DMS 273 (cell line): Measurements from ENCODE around the gene MAPKAPK5.
"Not testable (repeated sequence)": the region's sequence is repeated elsewhere in the genome, so short reads cannot be mapped to it uniquely, and the experiment has no call there.

Source experiments
- DNase-seq: peaks from one replicate; lab custom pipeline; 2025; ENCODE audit not compliant: unreplicated experiment; lab: John Stamatoyannopoulos, UW

MAPKAPK5 gene

DNA sequence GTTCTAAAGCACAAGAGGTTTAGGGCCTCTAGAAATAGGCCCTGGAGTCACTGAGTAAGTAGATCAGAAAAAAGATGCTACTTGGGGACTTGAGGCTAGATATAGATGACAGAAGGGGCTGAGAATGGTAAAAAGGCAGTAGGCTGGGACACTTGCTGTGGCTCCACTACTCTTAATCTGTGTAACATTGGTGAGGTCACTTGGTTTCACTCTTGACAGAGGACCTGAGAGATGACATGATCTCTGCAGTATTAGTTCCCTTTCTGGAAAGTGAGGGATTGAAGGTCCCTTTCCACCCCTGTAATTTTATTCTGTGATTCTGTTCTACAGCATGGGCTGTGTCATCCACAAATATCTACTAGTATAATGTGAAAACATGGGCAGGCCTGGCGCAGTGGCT is 39.7 kb downstream of the MAPKAPK5 start:
- DNase-seq = no peak

- no peak for DNase-seq
Observed at GRCh38 chr12:111886662-111887545, 44.9 kb downstream of the MAPKAPK5 start.

GRCh38 chr12:111887926-111888745 is 46.1 kb downstream of the MAPKAPK5 start:
- no peak for DNase-seq

- DNase-seq = no peak
Observed at GRCh38 chr12:111893287-111893686, 51.3 kb downstream of the MAPKAPK5 start.

DNA sequence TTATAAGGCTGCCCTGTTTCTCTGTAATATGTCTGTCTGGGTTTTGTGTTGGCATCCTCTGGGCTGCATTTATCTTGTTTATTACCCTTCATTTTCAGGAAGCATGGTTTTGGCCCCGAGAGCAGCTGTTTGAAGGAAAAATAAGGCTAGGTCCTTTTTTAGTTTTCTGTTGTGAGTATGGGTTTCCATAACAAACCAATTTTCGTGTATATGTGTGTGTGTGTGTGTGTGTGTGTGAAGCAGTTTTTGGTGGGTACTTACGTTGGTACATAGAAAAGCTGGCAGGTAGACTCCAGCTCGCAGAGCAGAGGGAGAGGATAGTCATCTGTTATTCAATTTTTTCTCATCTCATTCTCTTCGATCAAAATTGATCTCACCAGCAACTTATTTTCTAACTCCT is 52.5 kb downstream of the MAPKAPK5 start:
- DNase-seq = no peak

GRCh38 chr12:111901182-111901581 is 59.2 kb downstream of the MAPKAPK5 start:
- DNase-seq = no peak

DNA sequence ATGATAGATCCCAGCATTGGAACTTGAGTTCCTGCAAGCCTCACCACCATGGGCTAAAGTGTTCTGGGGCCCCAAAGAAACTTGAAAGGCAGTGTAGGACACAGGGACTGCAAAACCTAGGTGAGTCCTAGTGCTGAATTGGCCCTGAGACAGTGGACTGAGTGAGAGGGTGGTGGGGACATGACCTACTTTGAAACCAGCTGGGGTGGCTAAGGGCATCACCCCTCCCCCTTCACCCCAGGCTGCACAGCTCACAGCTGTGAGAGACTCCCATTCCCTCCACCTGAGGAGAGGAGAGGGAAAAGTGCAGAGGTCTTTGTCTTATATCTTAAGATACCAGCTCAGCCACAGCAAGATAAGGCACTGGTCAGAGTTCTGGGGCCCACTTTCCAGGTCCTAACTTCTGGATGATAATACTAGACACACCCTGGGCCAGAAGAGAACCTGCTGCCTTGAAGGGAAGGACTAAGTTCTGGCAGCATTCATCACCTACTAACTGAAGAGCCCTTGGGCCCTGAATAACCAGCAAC is 62.5 kb downstream of the MAPKAPK5 start:
- no peak for DNase-seq

- DNase-seq = no peak
Observed at GRCh38 chr12:111905502-111905901, 63.5 kb downstream of the MAPKAPK5 start.

- DNase-seq = no peak
Observed at GRCh38 chr12:111907740-111908139, 65.7 kb downstream of the MAPKAPK5 start.

DNA sequence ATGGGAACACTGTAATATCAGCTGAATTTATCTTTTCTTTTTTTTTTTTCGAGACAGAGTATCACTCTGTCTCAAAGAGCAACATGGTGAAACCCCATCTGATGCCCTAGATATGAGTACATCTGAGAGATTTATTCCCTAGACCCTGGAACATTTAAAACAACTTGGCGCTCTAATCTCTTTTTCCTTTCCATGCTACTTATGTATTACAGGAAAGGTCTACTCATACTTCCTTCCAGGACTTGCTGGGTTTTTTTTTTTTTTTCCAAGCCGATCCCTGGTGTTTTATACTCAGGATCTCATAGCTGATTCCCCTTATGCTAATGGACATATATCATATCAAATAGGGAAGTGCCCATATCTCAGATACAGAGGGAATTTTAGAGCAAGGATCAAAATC is 83.1 kb downstream of the MAPKAPK5 start:
- no peak for DNase-seq

- no peak for DNase-seq
Observed at GRCh38 chr12:111926631-111927030, 84.6 kb downstream of the MAPKAPK5 start.

DNA sequence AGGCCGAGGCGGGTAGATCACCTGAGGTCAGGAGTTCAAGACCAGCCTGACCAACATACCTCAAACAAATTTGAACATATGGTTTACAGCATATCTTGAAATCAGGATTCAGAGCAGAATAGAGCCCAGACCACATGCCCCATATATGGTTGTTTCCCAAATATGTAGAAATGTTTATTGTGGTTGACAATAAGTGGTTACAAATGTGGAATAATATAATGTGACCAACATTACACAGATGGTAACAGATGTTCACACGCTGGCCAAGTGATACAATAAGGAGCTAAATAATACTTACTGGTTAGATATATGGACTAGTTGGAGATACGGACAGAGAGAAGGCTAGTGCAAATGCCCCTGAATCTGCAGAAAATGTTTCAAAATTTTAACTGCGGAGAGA is 85.3 kb downstream of the MAPKAPK5 start:
- DNase-seq = no peak

GRCh38 chr12:111932241-111932640 is 90.2 kb downstream of the MAPKAPK5 start:
- no peak for DNase-seq

- no peak for DNase-seq
Observed at GRCh38 chr12:111936869-111937268, 94.8 kb downstream of the MAPKAPK5 start.

- no peak for DNase-seq
Observed at GRCh38 chr12:111937429-111937828, 95.4 kb downstream of the MAPKAPK5 start.

- peak; percentile 4 for DNase-seq
Observed at GRCh38 chr12:111942557-111942956, 100.5 kb downstream of the MAPKAPK5 start.

GRCh38 chr12:111943929-111944328 is 101.9 kb downstream of the MAPKAPK5 start:
- DNase-seq = no peak

- DNase-seq = not testable (repeated sequence)
Observed at GRCh38 chr12:111950961-111951676, 109.1 kb downstream of the MAPKAPK5 start.
